HepG2 (cell line): ENCODE measurements around the gene SLC25A25. TPM values are rescaled to one million over a fixed set of nuclear protein-coding genes. Genes with fewer than 3 reads are reported as not detected.

ENCODE experiments used
- CHCHD3 ChIP-seq: sonication (generic); formaldehyde crosslinking; IDR thresholded peaks from 2 replicates; pipeline ENCODE4 v1.8.0; 2022; ENCODE audit warnings: mild to moderate bottlenecking, missing genetic modification reagents, moderate library complexity
- CHD4 ChIP-seq: fragments of 200-600 bp; sonication (generic); IDR thresholded peaks from 2 replicates; pipeline ENCODE4 v1.7.0; 2017; ENCODE audit warnings: mild to moderate bottlenecking, low read length, borderline replicate concordance
- DPF2 ChIP-seq: sonication (generic); formaldehyde crosslinking; IDR thresholded peaks from 2 replicates; pipeline ENCODE4 v1.4.0; 2020; ENCODE audit warnings: mild to moderate bottlenecking, low read depth, missing genetic modification reagents, borderline replicate concordance
- ERF ChIP-seq: IDR thresholded peaks from 2 replicates; pipeline ENCODE4 v1.6.1; 2018; ENCODE audit warnings: missing biosample characterization, missing genetic modification reagents
- GATAD1 ChIP-seq: IDR thresholded peaks from 2 replicates; pipeline ENCODE4 v1.6.1; 2016; ENCODE audit warnings: missing genetic modification reagents, missing compliant biosample characterization
- HINFP ChIP-seq: sonication (generic); formaldehyde crosslinking; IDR thresholded peaks from 2 replicates; pipeline ENCODE4 v1.4.0; 2020; ENCODE audit warnings: low read depth, mild to moderate bottlenecking, missing genetic modification reagents
- HNRNPH1 ChIP-seq: fragments of 200-400 bp; formaldehyde crosslinking; optimal IDR thresholded peaks from 2 replicates; pipeline ENCODE3; 2017; ENCODE audit warnings: mild to moderate bottlenecking, low read depth, low read length
- HOXA7 ChIP-seq: sonication (generic); formaldehyde crosslinking; IDR thresholded peaks from 2 replicates; pipeline ENCODE4 v1.8.1; 2022; ENCODE audit warnings: mild to moderate bottlenecking, missing genetic modification reagents, moderate library complexity
- ISL2 ChIP-seq: sonication (generic); formaldehyde crosslinking; IDR thresholded peaks from 2 replicates; pipeline ENCODE4 v1.5.0; 2020; ENCODE audit warnings: missing genetic modification reagents
- KDM6A ChIP-seq: IDR thresholded peaks from 2 replicates; pipeline ENCODE4 v1.6.1; 2016; ENCODE audit warnings: low read depth
- MAF1 ChIP-seq: sonication (generic); formaldehyde crosslinking; IDR thresholded peaks from 2 replicates; pipeline ENCODE4 v1.5.0; 2020; ENCODE audit warnings: missing genetic modification reagents, borderline replicate concordance
- MBD4 ChIP-seq: IDR thresholded peaks from 2 replicates; pipeline ENCODE4 v1.6.1; 2012; ENCODE audit warnings: low read length, inconsistent platforms, borderline replicate concordance
- NKX3-1 ChIP-seq: sonication (generic); formaldehyde crosslinking; IDR thresholded peaks from 2 replicates; pipeline ENCODE4 v1.5.0; 2020; ENCODE audit warnings: missing genetic modification reagents
- NR2F2 ChIP-seq: IDR thresholded peaks from 2 replicates; pipeline ENCODE4 v1.6.1; 2012; ENCODE audit warnings: low read depth, inconsistent platforms, borderline replicate concordance
- PREB ChIP-seq: sonication (generic); formaldehyde crosslinking; IDR thresholded peaks from 2 replicates; pipeline ENCODE4 v1.4.0; 2020; ENCODE audit warnings: missing genetic modification reagents
- RXRB ChIP-seq: IDR thresholded peaks from 2 replicates; pipeline ENCODE4 v1.6.1; 2016; ENCODE audit warnings: borderline replicate concordance, missing genetic modification reagents, missing compliant biosample characterization
- SALL1 ChIP-seq: sonication (generic); formaldehyde crosslinking; IDR thresholded peaks from 2 replicates; pipeline ENCODE4 v1.8.0; 2022; ENCODE audit warnings: mild to moderate bottlenecking, missing genetic modification reagents
- SALL2 ChIP-seq: sonication (generic); formaldehyde crosslinking; IDR thresholded peaks from 2 replicates; pipeline ENCODE4 v1.8.1; 2023; ENCODE audit warnings: mild to moderate bottlenecking, missing genetic modification reagents, inconsistent platforms
- SMAD9 ChIP-seq: sonication (generic); formaldehyde crosslinking; IDR thresholded peaks from 2 replicates; pipeline ENCODE4 v1.5.1; 2020; ENCODE audit warnings: mild to moderate bottlenecking, missing genetic modification reagents
- STAG1 ChIP-seq: sonication (generic); formaldehyde crosslinking; IDR thresholded peaks from 2 replicates; pipeline ENCODE4 v1.4.0; 2020; ENCODE audit warnings: missing genetic modification reagents
- TBL1XR1 ChIP-seq: fragments of 150-350 bp; IDR thresholded peaks from 2 replicates; pipeline ENCODE4 v1.6.1; 2014; ENCODE audit warnings: borderline replicate concordance, low read length; ENCODE audit not compliant: partially characterized antibody
- THAP11 ChIP-seq: IDR thresholded peaks from 2 replicates; pipeline ENCODE4 v1.6.1; 2016; ENCODE audit warnings: missing biosample characterization, missing genetic modification reagents
- TP53 ChIP-seq: sonication (generic); formaldehyde crosslinking; conservative IDR thresholded peaks from 2 replicates; pipeline ENCODE4 v1.4.0; 2020; ENCODE audit warnings: missing genetic modification reagents
- ZFP36L2 ChIP-seq: sonication (generic); formaldehyde crosslinking; IDR thresholded peaks from 2 replicates; pipeline ENCODE4 v1.4.0; 2020; ENCODE audit warnings: missing genetic modification reagents
- ZFP82 ChIP-seq: sonication (generic); formaldehyde crosslinking; IDR thresholded peaks from 2 replicates; pipeline ENCODE4 v1.5.1; 2020; ENCODE audit warnings: mild to moderate bottlenecking, missing genetic modification reagents, borderline replicate concordance
- ZMYM4 ChIP-seq: sonication (generic); formaldehyde crosslinking; IDR thresholded peaks from 2 replicates; pipeline ENCODE4 v1.8.1; 2023; ENCODE audit warnings: mild to moderate bottlenecking, missing genetic modification reagents
- ZNF224 ChIP-seq: sonication (generic); formaldehyde crosslinking; IDR thresholded peaks from 2 replicates; pipeline ENCODE4 v1.5.0; 2020; ENCODE audit warnings: mild to moderate bottlenecking, missing genetic modification reagents
- ZNF460 ChIP-seq: sonication (generic); formaldehyde crosslinking; IDR thresholded peaks from 2 replicates; pipeline ENCODE4 v1.5.1; 2020; ENCODE audit warnings: missing genetic modification reagents, mild to moderate bottlenecking, borderline replicate concordance
- ZNF619 ChIP-seq: sonication (generic); formaldehyde crosslinking; IDR thresholded peaks from 2 replicates; pipeline ENCODE4 v1.4.0; 2020; ENCODE audit warnings: mild to moderate bottlenecking, missing genetic modification reagents
- ZNF749 ChIP-seq: sonication (generic); formaldehyde crosslinking; IDR thresholded peaks from 2 replicates; pipeline ENCODE4 v1.8.0; 2022; ENCODE audit warnings: mild to moderate bottlenecking, missing genetic modification reagents, moderate library complexity, borderline replicate concordance
- ZSCAN29 ChIP-seq: sonication (generic); formaldehyde crosslinking; conservative IDR thresholded peaks from 2 replicates; pipeline ENCODE4 v1.4.0; 2020; ENCODE audit warnings: mild to moderate bottlenecking, missing genetic modification reagents
- polyA plus RNA-seq, 8 experiments: library from polyadenylated mRNA; depleted of rRNA in 3 of 8; stranded (reverse) in 7 of 8; unstranded in 1 of 8; fragments of >200 nt; fragmentation: Illumina TruSeq in 4 of 8; extraction: Trizol in 4 of 8; gene quantifications; 2 replicates each; pipeline versions ENCODE4 v1.2.1 to v1.2.3, GENCODE V29; 2011 to 2016; ENCODE audit warnings: low read depth in 4 of 8, missing spikeins in 1 of 8, mixed read lengths in 1 of 8; ENCODE audit not compliant: insufficient read depth in 1 of 8
- total RNA-seq, 5 experiments: library from RNA; depleted of rRNA; stranded (reverse); fragments of >200 nt; fragmentation: Illumina TruSeq; extraction: Trizol; gene quantifications; 2 replicates each; pipeline ENCODE4 v1.2.3, GENCODE V29; 2016; ENCODE audit warnings: low read depth in 1 of 5

SLC25A25 gene
- total and polyA plus RNA-seq, 2 of the 13 experiments (the other 11 are each of a cell fraction or from before 2014, with no cell fraction given) = 10.5 to 24.8 TPM

- TF ChIP-seq ZFP36L2 (CRISPR knock-in tag) (no peak), CHCHD3 (CRISPR knock-in tag) (no peak), KDM6A (CRISPR knock-in tag) (no peak), ZFP82 (no peak; the same call in 1 of the 2 replicates), NKX3-1 (CRISPR knock-in tag) (no peak), MAF1 (CRISPR knock-in tag) (no peak), DPF2 (CRISPR knock-in tag) (no peak), ZNF749 (CRISPR knock-in tag) (no peak), HNRNPH1 (peak; percentile 99), ZMYM4 (CRISPR knock-in tag) (peak; percentile 26; the same call in 1 of the 2 replicates), PREB (CRISPR knock-in tag) (no peak), RXRB (0 out of 2 replicates have a peak, but pooled peaks have one; percentile 35), SMAD9 (CRISPR knock-in tag) (no peak), NR2F2 (no peak), ERF (CRISPR knock-in tag) (0 out of 2 replicates have a peak, but pooled peaks have one; percentile 12), ZNF460 (CRISPR knock-in tag) (no peak), ISL2 (CRISPR knock-in tag) (no peak), CHD4 (no peak), ZNF619 (CRISPR knock-in tag) (no peak), SALL1 (CRISPR knock-in tag) (peak; percentile 44; the same call in 1 of the 2 replicates), TP53 (no peak), ZNF224 (CRISPR knock-in tag) (no peak), HOXA7 (no peak), TBL1XR1 (peak; percentile 7), SALL2 (0 out of 2 replicates have a peak, but pooled peaks have one; percentile 13), MBD4 (no peak), GATAD1 (CRISPR knock-in tag) (peak; percentile 44; the same call in 1 of the 2 replicates), ZSCAN29 (CRISPR knock-in tag) (no peak), THAP11 (CRISPR knock-in tag) (0 out of 2 replicates have a peak, but pooled peaks have one; percentile 29), HINFP (CRISPR knock-in tag) (no peak), STAG1 (no peak)
Measured at GRCh38 chr9:128066713-128067644, 1.1 kb upstream of the SLC25A25 start, which contains the start of gene NAIF1 (continued).
